WTC11 (cell line): ENCODE measurements around the gene LIMCH1.

ENCODE experiments used
- CBFB ChIP-seq: sonication (generic); formaldehyde crosslinking; IDR thresholded peaks from 2 replicates; pipeline ENCODE4 v1.8.1; 2022; ENCODE audit warnings: mild to moderate bottlenecking, low read depth, missing genetic modification reagents
- CTCF ChIP-seq: fragments of 200-600 bp; IDR thresholded peaks from 2 replicates; pipeline ENCODE4 v1.8.0; 2022; ENCODE audit warnings: antibody characterized with exemption
- MAX ChIP-seq: sonication (generic); formaldehyde crosslinking; IDR thresholded peaks from 2 replicates; pipeline ENCODE4 v1.8.0; 2022; ENCODE audit warnings: mild to moderate bottlenecking, missing genetic modification reagents
- SP1 ChIP-seq: sonication (generic); formaldehyde crosslinking; conservative IDR thresholded peaks from 2 replicates; pipeline ENCODE4 v1.8.1; 2022; ENCODE audit warnings: missing genetic modification reagents

GRCh38 chr4:41524425-41524824, 13.5 kb upstream of the LIMCH1 start:
- TF ChIP-seq CBFB (no peak), CTCF (no peak), MAX (CRISPR knock-in tag) (no peak), SP1 (CRISPR knock-in tag) (no peak)
